Upper lobe of left lung (tissue), 6 donors: ENCODE data around the gene MARCKS. TPM values are rescaled to one million over a fixed set of nuclear protein-coding genes. Genes with fewer than 3 reads are reported as not detected.

Experiments used
- ATAC-seq, 2 donors: fragments of 200-7000 bp; cut with Tn5 transposase; one replicate each; pipeline ENCODE4 v1.9.1; 2022; ENCODE audit warnings: mild to moderate bottlenecking in 2 of 2, moderate library complexity in 2 of 2; ENCODE audit not compliant: low FRiP score in 2 of 2
- DNase-seq, 2 donors: peaks; one replicate each; pipeline ENCODE4 v3.0.0-alpha.2; 2019 to 2020
- H3K27ac ChIP-seq, 4 donors: fragments of 200-600 bp; sonication (generic); one replicate each; pipeline ENCODE4 v1.5.1; 2016 to 2019
- H3K27me3 ChIP-seq, 4 donors: fragments of 200-600 bp; sonication (generic); one replicate each; pipeline ENCODE4 v1.5.1; 2017 to 2019
- H3K36me3 ChIP-seq, 4 donors: fragments of 200-600 bp; sonication (generic); one replicate each; pipeline ENCODE4 v1.5.1; 2016 to 2019
- H3K4me1 ChIP-seq, 4 donors: fragments of 200-600 bp; sonication (generic); one replicate each; pipeline ENCODE4 v1.5.1; 2018 to 2019
- H3K4me3 ChIP-seq, 4 donors: fragments of 200-600 bp; sonication (generic); one replicate each; pipeline ENCODE4 v1.5.1; 2017 to 2019; ENCODE audit warnings: mild to moderate bottlenecking in 2 of 4, moderate library complexity in 1 of 4
- H3K9me3 ChIP-seq, 4 donors: fragments of 200-600 bp; sonication (generic); one replicate each; pipeline ENCODE4 v1.5.1; 2018 to 2019
- CTCF ChIP-seq, 6 experiments: fragments of 450-650 bp in 4 of 6; fragments of 200-600 bp in 2 of 6; sonication (generic) in 2 of 6; IDR thresholded peaks; one replicate each; pipeline ENCODE4 v1.5.1; 2016 to 2019; ENCODE audit warnings: antibody characterized with exemption in 6 of 6
- EP300 ChIP-seq, 4 donors: sonication (generic); formaldehyde crosslinking; IDR thresholded peaks; one replicate each; pipeline ENCODE4 v1.5.1; 2017; ENCODE audit warnings: antibody characterized with exemption in 4 of 4, control low read depth in 2 of 4
- POLR2A ChIP-seq, 4 donors: fragments of 450-650 bp; IDR thresholded peaks; one replicate each; pipeline ENCODE4 v1.5.1; 2016 to 2017; ENCODE audit warnings: antibody characterized with exemption in 4 of 4, mild to moderate bottlenecking in 2 of 4
- POLR2AphosphoS5 ChIP-seq, 2 donors: sonication (generic); formaldehyde crosslinking; IDR thresholded peaks; one replicate each; pipeline ENCODE4 v1.5.1; 2017; ENCODE audit warnings: antibody characterized with exemption in 2 of 2
- WGBS, 2 donors: methylation state at CpG; one replicate each; pipeline ENCODE4 v1.1.5; 2017 to 2018; 5-methylcytosine and 5-hydroxymethylcytosine counted together
- total RNA-seq, 6 donors: library from RNA; depleted of rRNA in 4 of 6; stranded (reverse); fragments of >200 nt in 4 of 6; gene quantifications; one replicate each; pipeline versions ENCODE4 v1.1.0 to v1.2.1, GENCODE V29; 2016 to 2021
- donor health status: DM: no; HTN: no; CAD: no; lungs with moderate emphysema.
- donor health status: DM: no; HTN: yes; CAD: no; lungs with severe emphysema.

The MARCKS gene
- total RNA-seq = 10 to 100 TPM; 26.3 to 85.8 (median 42.2) TPM

- DNase-seq (peak; percentile 83 to 94), ATAC-seq (peak; percentile 83 to 86)
- Histone ChIP-seq H3K36me3 (no peaks in the 10 kb centered on the region), H3K9me3 (no peaks in the 10 kb centered on the region), H3K27ac (peak within 1 kb of the TSS; percentile 86 to 96 (median 92)), H3K4me1 (peaks cover 0 to 49% (median 11%) of the 10 kb centered on the region in 4 donors), H3K27me3 (no peaks in the 10 kb centered on the region), H3K4me3 (peak within 1 kb of the TSS; percentile 53 to 83 (median 68))
- TF ChIP-seq POLR2AphosphoS5 (IDR thresholded peaks at IDR 0.05) (peak in 1 of 2 donors; percentile 70), EP300 (IDR thresholded peaks at IDR 0.05) (no peak), CTCF (IDR thresholded peaks at IDR 0.05) (no peak), POLR2A (IDR thresholded peaks at IDR 0.05) (peak in 2 of 4 donors; percentile 44 to 75)
- 1 to 2% methylated on average over 49 of the region's 49 CpGs for WGBS, 2 donors
Measured at GRCh38 chr6:113856625-113857555, at the start of gene MARCKS. Gene MARCKS (plus strand): TSS chr6:113857345. CDS start chr6:113857746, 401 bp downstream.

- TF ChIP-seq EP300 (IDR thresholded peaks at IDR 0.05) (peak in 1 of 4 donors; percentile 12), POLR2AphosphoS5 (IDR thresholded peaks at IDR 0.05) (no peak)
- DNase-seq (no peak), ATAC-seq (peak in 1 of 2 donors; percentile 78)
- no peaks in the 10 kb centered on the region for H3K36me3 ChIP-seq
- no peak overlapping the region for H3K4me3 ChIP-seq
- peaks cover 0 to 4% (median 0%) of the 10 kb centered on the region in 4 donors for H3K4me1 ChIP-seq
- WGBS, 2 donors = 56 to 69% methylated on average over 5 of the region's 5 CpGs
- H3K27ac ChIP-seq = no peak overlapping the region
- no peaks in the 10 kb centered on the region for H3K27me3 ChIP-seq
- no peaks in the 10 kb centered on the region for H3K9me3 ChIP-seq
Measured at GRCh38 chr6:113809826-113810225, 47.3 kb upstream of the MARCKS start.

- DNase-seq (no peak), ATAC-seq (no peak)
- Histone ChIP-seq H3K27me3 (no peaks in the 10 kb centered on the region), H3K4me3 (no peak overlapping the region), H3K27ac (no peak overlapping the region), H3K4me1 (peaks cover 0 to 2% (median under 1%) of the 10 kb centered on the region in 4 donors), H3K9me3 (no peaks in the 10 kb centered on the region), H3K36me3 (no peaks in the 10 kb centered on the region)
- no peak for TF ChIP-seq EP300 (IDR thresholded peaks at IDR 0.05)
- no peak for TF ChIP-seq POLR2AphosphoS5 (IDR thresholded peaks at IDR 0.05)
- no peak for TF ChIP-seq CTCF (IDR thresholded peaks at IDR 0.05)
- no peak for TF ChIP-seq POLR2A (IDR thresholded peaks at IDR 0.05)
- 83 to 85% methylated on average over 3 of the region's 3 CpGs for WGBS, 2 donors
Measured at GRCh38 chr6:113813142-113813541, 44.0 kb upstream of the MARCKS start.

GRCh38 chr6:113818578-113818977 lies 38.6 kb upstream of the MARCKS start:
- Histone ChIP-seq H3K27me3 (no peaks in the 10 kb centered on the region), H3K4me3 (no peak overlapping the region), H3K27ac (no peak overlapping the region), H3K4me1 (peaks cover 0 to 10% (median 6%) of the 10 kb centered on the region in 4 donors), H3K9me3 (no peaks in the 10 kb centered on the region), H3K36me3 (no peaks in the 10 kb centered on the region)
- 88 to 94% methylated on average over 1 of the region's 1 CpG for WGBS, 2 donors
- ATAC-seq (no peak), DNase-seq (no peak)
- TF ChIP-seq CTCF (IDR thresholded peaks at IDR 0.05) (no peak), EP300 (IDR thresholded peaks at IDR 0.05) (no peak), POLR2A (IDR thresholded peaks at IDR 0.05) (no peak), POLR2AphosphoS5 (IDR thresholded peaks at IDR 0.05) (no peak)

GRCh38 chr6:113819169-113819830 lies 37.8 kb upstream of the MARCKS start:
- TF ChIP-seq CTCF (IDR thresholded peaks at IDR 0.05) (no peak), POLR2A (IDR thresholded peaks at IDR 0.05) (no peak), EP300 (IDR thresholded peaks at IDR 0.05) (no peak)
- 29 to 39% methylated on average over 2 of the region's 2 CpGs for WGBS, 2 donors
- Histone ChIP-seq H3K27me3 (no peaks in the 10 kb centered on the region), H3K4me1 (peaks cover 0 to 10% (median 6%) of the 10 kb centered on the region in 4 donors), H3K27ac (no peak overlapping the region), H3K9me3 (no peaks in the 10 kb centered on the region), H3K4me3 (no peak overlapping the region), H3K36me3 (no peaks in the 10 kb centered on the region)
- DNase-seq (no peak), ATAC-seq (no peak)
